ENCODE results near the gene NKTR.

DNA sequence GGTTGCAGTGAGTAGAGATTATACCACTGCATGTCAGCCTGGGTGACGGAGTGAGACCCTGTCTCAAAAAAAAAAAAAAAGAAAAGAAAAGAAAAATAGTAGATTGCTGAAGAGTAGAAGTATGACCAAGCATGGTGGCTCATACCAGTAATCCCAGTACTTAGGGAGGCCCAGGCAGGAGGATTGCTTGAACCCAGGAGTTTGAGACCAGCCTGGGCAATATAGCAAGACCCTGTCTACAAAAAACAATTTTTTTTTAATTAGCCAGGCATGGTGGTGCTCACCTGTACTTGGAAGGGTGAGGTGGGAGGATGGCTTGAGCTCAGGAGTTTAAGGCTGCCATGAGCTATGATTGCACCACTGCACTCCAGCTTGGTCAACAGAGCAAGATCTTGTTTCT, 2.5 kb downstream of the NKTR start:
- TF ChIP-seq CTCF (IDR thresholded peaks at IDR 0.05), result no peak
- no peak for TF ChIP-seq POLR2AphosphoS5 (IDR thresholded peaks at IDR 0.05; ENCODE audit: low read depth, low read length)
- TF ChIP-seq SIN3A (IDR thresholded peaks at IDR 0.05; ENCODE audit: borderline replicate concordance, insufficient read depth, low read depth, low read length), result no peak

Measured in Panc1 (cell line).